HepG2 (cell line): ENCODE data around the gene SLC25A25. TPM values are rescaled to one million over a fixed set of nuclear protein-coding genes. Genes with fewer than 3 reads are reported as not detected.

Source experiments
- ARNTL ChIP-seq: sonication (generic); formaldehyde crosslinking; IDR thresholded peaks from 2 replicates; pipeline ENCODE4 v1.4.0; 2020; ENCODE audit warnings: mild to moderate bottlenecking, missing genetic modification reagents
- ATF1 ChIP-seq: IDR thresholded peaks from 2 replicates; pipeline ENCODE4 v1.6.1; 2016; ENCODE audit warnings: mild to moderate bottlenecking, control low read depth
- DMAP1 ChIP-seq: IDR thresholded peaks from 2 replicates; pipeline ENCODE4 v1.6.1; 2016
- HOXA7 ChIP-seq: sonication (generic); formaldehyde crosslinking; IDR thresholded peaks from 2 replicates; pipeline ENCODE4 v1.8.1; 2022; ENCODE audit warnings: mild to moderate bottlenecking, missing genetic modification reagents, moderate library complexity
- HOXA9 ChIP-seq: sonication (generic); formaldehyde crosslinking; IDR thresholded peaks from 2 replicates; pipeline ENCODE4 v1.8.1; 2022; ENCODE audit warnings: missing genetic modification reagents, mild to moderate bottlenecking, moderate library complexity, borderline replicate concordance
- KLF16 ChIP-seq, 2 experiments: sonication (generic) in 1 of 2; formaldehyde crosslinking in 1 of 2; IDR thresholded peaks; 2 replicates each; pipeline versions ENCODE4 v1.6.1 to v1.8.0; 2016 to 2023; ENCODE audit warnings: missing genetic modification reagents in 2 of 2, missing compliant biosample characterization in 1 of 2
- MED8 ChIP-seq: sonication (generic); formaldehyde crosslinking; IDR thresholded peaks from 2 replicates; pipeline ENCODE4 v1.8.1; 2023; ENCODE audit warnings: mild to moderate bottlenecking, missing genetic modification reagents; ENCODE audit not compliant: insufficient replicate concordance
- RNF2 ChIP-seq: fragments of 450-650 bp; conservative IDR thresholded peaks from 2 replicates; pipeline ENCODE4 v1.6.1; 2016; ENCODE audit warnings: low read depth
- SALL1 ChIP-seq: sonication (generic); formaldehyde crosslinking; IDR thresholded peaks from 2 replicates; pipeline ENCODE4 v1.8.0; 2022; ENCODE audit warnings: mild to moderate bottlenecking, missing genetic modification reagents
- SETDB1 ChIP-seq: sonication (generic); formaldehyde crosslinking; IDR thresholded peaks from 2 replicates; pipeline ENCODE4 v1.5.1; 2020; ENCODE audit warnings: missing genetic modification reagents, mild to moderate bottlenecking, borderline replicate concordance
- TGIF2 ChIP-seq: IDR thresholded peaks from 2 replicates; pipeline ENCODE4 v1.6.1; 2016; ENCODE audit warnings: control low read depth, missing compliant biosample characterization
- ZMAT3 ChIP-seq: sonication (generic); formaldehyde crosslinking; conservative IDR thresholded peaks from 2 replicates; pipeline ENCODE4 v1.7.0; 2021; ENCODE audit warnings: missing genetic modification reagents
- ZNF572 ChIP-seq: sonication (generic); formaldehyde crosslinking; IDR thresholded peaks from 2 replicates; pipeline ENCODE4 v1.5.1; 2020; ENCODE audit warnings: mild to moderate bottlenecking, missing genetic modification reagents
- ZNF577 ChIP-seq: sonication (generic); formaldehyde crosslinking; IDR thresholded peaks from 2 replicates; pipeline ENCODE4 v1.4.0; 2020; ENCODE audit warnings: mild to moderate bottlenecking, low read depth, missing genetic modification reagents, borderline replicate concordance
- polyA plus RNA-seq, 8 experiments: library from polyadenylated mRNA; depleted of rRNA in 3 of 8; stranded (reverse) in 7 of 8; unstranded in 1 of 8; fragments of >200 nt; fragmentation: Illumina TruSeq in 4 of 8; extraction: Trizol in 4 of 8; gene quantifications; 2 replicates each; pipeline versions ENCODE4 v1.2.1 to v1.2.3, GENCODE V29; 2011 to 2016; ENCODE audit warnings: low read depth in 4 of 8, missing spikeins in 1 of 8, mixed read lengths in 1 of 8; ENCODE audit not compliant: insufficient read depth in 1 of 8
- total RNA-seq, 5 experiments: library from RNA; depleted of rRNA; stranded (reverse); fragments of >200 nt; fragmentation: Illumina TruSeq; extraction: Trizol; gene quantifications; 2 replicates each; pipeline ENCODE4 v1.2.3, GENCODE V29; 2016; ENCODE audit warnings: low read depth in 1 of 5
- TF ChIP-seq, protein P1 (sequence below): sonication (generic); formaldehyde crosslinking; IDR thresholded peaks from 2 replicates; pipeline ENCODE4 v1.9.0; 2021; ENCODE audit warnings: mild to moderate bottlenecking, missing genetic modification reagents
- TF ChIP-seq, protein P2 (sequence below): sonication (generic); formaldehyde crosslinking; IDR thresholded peaks from 2 replicates; pipeline ENCODE4 v1.4.0; 2020; ENCODE audit warnings: mild to moderate bottlenecking, missing genetic modification reagents
- TF ChIP-seq, protein P3 (sequence below): IDR thresholded peaks from 2 replicates; pipeline ENCODE4 v1.6.1; 2018; ENCODE audit warnings: missing genetic modification reagents
- TF ChIP-seq, protein P4 (sequence below): IDR thresholded peaks from 2 replicates; pipeline ENCODE4 v1.6.1; 2016
- TF ChIP-seq, protein P5 (sequence below): fragments of 450-650 bp; IDR thresholded peaks from 2 replicates; pipeline ENCODE4 v1.6.1; 2016

Gene SLC25A25
- total and polyA plus RNA-seq, 2 of the 13 experiments (the other 11 are each of a cell fraction or from before 2014, with no cell fraction given) = 10.5 to 24.8 TPM

DNA sequence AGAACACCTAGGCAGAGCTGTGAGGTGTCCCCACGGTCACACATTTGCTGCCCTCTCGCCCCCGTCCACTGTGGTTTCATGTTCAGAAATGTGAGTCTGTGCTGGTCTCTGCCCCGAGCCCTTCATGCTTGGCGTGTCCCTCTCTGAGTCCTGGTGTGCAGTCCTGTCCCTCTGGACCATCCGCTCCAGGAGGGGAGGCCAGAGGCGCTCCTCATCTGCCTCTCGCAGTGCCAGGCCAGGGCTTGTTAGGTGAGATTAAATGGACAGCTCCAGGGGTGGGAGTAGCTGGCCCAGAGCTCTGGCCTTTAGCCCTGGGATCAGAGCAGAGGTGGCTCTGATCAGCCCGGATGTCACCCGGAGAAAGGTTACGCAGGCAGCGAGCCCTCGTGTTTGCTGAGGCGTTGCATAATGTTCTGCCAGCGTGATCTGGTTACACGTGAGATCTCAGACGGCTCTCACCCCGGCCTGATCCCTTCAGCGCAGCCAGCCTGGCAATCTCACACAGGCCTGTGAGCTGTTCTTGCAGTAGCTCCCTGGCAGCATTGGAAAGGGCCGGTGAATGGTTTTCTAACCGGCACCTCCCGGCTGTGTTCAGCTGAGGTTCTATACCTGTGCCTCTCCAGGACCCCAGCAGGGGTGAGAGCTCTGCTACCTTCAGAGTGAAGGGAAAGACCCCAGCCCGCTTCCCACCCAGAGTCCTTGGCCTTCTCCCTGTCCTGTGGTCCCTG, 35.0 kb downstream of the SLC25A25 start (continued):
- TF ChIP-seq, protein P1, sequence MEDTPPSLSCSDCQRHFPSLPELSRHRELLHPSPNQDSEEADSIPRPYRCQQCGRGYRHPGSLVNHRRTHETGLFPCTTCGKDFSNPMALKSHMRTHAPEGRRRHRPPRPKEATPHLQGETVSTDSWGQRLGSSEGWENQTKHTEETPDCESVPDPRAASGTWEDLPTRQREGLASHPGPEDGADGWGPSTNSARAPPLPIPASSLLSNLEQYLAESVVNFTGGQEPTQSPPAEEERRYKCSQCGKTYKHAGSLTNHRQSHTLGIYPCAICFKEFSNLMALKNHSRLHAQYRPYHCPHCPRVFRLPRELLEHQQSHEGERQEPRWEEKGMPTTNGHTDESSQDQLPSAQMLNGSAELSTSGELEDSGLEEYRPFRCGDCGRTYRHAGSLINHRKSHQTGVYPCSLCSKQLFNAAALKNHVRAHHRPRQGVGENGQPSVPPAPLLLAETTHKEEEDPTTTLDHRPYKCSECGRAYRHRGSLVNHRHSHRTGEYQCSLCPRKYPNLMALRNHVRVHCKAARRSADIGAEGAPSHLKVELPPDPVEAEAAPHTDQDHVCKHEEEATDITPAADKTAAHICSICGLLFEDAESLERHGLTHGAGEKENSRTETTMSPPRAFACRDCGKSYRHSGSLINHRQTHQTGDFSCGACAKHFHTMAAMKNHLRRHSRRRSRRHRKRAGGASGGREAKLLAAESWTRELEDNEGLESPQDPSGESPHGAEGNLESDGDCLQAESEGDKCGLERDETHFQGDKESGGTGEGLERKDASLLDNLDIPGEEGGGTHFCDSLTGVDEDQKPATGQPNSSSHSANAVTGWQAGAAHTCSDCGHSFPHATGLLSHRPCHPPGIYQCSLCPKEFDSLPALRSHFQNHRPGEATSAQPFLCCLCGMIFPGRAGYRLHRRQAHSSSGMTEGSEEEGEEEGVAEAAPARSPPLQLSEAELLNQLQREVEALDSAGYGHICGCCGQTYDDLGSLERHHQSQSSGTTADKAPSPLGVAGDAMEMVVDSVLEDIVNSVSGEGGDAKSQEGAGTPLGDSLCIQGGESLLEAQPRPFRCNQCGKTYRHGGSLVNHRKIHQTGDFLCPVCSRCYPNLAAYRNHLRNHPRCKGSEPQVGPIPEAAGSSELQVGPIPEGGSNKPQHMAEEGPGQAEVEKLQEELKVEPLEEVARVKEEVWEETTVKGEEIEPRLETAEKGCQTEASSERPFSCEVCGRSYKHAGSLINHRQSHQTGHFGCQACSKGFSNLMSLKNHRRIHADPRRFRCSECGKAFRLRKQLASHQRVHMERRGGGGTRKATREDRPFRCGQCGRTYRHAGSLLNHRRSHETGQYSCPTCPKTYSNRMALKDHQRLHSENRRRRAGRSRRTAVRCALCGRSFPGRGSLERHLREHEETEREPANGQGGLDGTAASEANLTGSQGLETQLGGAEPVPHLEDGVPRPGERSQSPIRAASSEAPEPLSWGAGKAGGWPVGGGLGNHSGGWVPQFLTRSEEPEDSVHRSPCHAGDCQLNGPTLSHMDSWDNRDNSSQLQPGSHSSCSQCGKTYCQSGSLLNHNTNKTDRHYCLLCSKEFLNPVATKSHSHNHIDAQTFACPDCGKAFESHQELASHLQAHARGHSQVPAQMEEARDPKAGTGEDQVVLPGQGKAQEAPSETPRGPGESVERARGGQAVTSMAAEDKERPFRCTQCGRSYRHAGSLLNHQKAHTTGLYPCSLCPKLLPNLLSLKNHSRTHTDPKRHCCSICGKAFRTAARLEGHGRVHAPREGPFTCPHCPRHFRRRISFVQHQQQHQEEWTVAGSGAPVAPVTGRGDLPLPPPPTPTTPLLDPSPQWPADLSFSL (CRISPR knock-in tag) = no peak
- TF ChIP-seq KLF16 (CRISPR knock-in tag; IDR thresholded peaks at IDR 0.05) (peak in 1 of 2 experiments; percentile 98; a peak in 2 of 4 replicates), ZMAT3 (CRISPR knock-in tag) (peak; percentile 98), MED8 (CRISPR knock-in tag) (peak; percentile 93), ARNTL (peak; percentile 100), ZNF572 (CRISPR knock-in tag) (no peak), ZNF577 (no peak), TGIF2 (CRISPR knock-in tag) (peak; percentile 97), ATF1 (CRISPR knock-in tag) (0 out of 2 replicates have a peak, but pooled peaks have one; percentile 20), HOXA7 (CRISPR knock-in tag) (no peak), RNF2 (peak; percentile 74), SETDB1 (CRISPR knock-in tag) (no peak), HOXA9 (CRISPR knock-in tag) (peak; percentile 77; the same call in 1 of the 2 replicates), DMAP1 (CRISPR knock-in tag) (peak; percentile 94), SALL1 (CRISPR knock-in tag) (peak; percentile 98)
- TF ChIP-seq, protein P2, sequence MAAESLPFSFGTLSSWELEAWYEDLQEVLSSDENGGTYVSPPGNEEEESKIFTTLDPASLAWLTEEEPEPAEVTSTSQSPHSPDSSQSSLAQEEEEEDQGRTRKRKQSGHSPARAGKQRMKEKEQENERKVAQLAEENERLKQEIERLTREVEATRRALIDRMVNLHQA (CRISPR knock-in tag) = no peak
- TF ChIP-seq, protein P3, sequence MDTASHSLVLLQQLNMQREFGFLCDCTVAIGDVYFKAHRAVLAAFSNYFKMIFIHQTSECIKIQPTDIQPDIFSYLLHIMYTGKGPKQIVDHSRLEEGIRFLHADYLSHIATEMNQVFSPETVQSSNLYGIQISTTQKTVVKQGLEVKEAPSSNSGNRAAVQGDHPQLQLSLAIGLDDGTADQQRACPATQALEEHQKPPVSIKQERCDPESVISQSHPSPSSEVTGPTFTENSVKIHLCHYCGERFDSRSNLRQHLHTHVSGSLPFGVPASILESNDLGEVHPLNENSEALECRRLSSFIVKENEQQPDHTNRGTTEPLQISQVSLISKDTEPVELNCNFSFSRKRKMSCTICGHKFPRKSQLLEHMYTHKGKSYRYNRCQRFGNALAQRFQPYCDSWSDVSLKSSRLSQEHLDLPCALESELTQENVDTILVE = peak; percentile 91
- TF ChIP-seq, protein P4, sequence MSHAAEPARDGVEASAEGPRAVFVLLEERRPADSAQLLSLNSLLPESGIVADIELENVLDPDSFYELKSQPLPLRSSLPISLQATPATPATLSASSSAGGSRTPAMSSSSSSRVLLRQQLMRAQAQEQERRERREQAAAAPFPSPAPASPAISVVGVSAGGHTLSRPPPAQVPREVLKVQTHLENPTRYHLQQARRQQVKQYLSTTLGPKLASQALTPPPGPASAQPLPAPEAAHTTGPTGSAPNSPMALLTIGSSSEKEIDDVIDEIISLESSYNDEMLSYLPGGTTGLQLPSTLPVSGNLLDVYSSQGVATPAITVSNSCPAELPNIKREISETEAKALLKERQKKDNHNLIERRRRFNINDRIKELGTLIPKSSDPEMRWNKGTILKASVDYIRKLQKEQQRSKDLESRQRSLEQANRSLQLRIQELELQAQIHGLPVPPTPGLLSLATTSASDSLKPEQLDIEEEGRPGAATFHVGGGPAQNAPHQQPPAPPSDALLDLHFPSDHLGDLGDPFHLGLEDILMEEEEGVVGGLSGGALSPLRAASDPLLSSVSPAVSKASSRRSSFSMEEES (CRISPR knock-in tag) = peak; percentile 99
- TF ChIP-seq, protein P5, sequence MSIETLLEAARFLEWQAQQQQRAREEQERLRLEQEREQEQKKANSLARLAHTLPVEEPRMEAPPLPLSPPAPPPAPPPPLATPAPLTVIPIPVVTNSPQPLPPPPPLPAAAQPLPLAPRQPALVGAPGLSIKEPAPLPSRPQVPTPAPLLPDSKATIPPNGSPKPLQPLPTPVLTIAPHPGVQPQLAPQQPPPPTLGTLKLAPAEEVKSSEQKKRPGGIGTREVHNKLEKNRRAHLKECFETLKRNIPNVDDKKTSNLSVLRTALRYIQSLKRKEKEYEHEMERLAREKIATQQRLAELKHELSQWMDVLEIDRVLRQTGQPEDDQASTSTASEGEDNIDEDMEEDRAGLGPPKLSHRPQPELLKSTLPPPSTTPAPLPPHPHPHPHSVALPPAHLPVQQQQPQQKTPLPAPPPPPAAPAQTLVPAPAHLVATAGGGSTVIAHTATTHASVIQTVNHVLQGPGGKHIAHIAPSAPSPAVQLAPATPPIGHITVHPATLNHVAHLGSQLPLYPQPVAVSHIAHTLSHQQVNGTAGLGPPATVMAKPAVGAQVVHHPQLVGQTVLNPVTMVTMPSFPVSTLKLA = peak; percentile 81
